GM23248 (cell line): ENCODE measurements around the gene LCTL.

Experiments used
- EZH2 ChIP-seq: fragments of 200-600 bp; sonication (generic); IDR thresholded peaks from 2 replicates; pipeline ENCODE4 v1.6.1; 2018; ENCODE audit warnings: antibody characterized with exemption, mild to moderate bottlenecking; ENCODE audit not compliant: insufficient read depth, poor library complexity, severe bottlenecking
- EZH2phosphoT487 ChIP-seq: fragments of 200-600 bp; sonication (generic); IDR thresholded peaks from 2 replicates; pipeline ENCODE4 v1.6.1; 2018; ENCODE audit warnings: antibody characterized with exemption, moderate library complexity, mild to moderate bottlenecking, low read depth; ENCODE audit not compliant: insufficient read depth

- TF ChIP-seq EZH2phosphoT487 (no peak), EZH2 (no peak)
These were observed 2.7 kb downstream of the LCTL start for GRCh38 chr15:66563126-66563525.
